Measurements from ENCODE around the gene MYO3A.

GRCh38 chr10:25933653-25934608 lies at the start of gene MYO3A:
- no peak for TF ChIP-seq POLR2A (IDR thresholded peaks at IDR 0.05)
- TF ChIP-seq CTCF (IDR thresholded peaks at IDR 0.05) = no peak

Data from uterus (tissue), 2 donors.